Measurements from ENCODE around the gene DRP2. TPM values are rescaled to one million over a fixed set of nuclear protein-coding genes. Genes with fewer than 3 reads are reported as not detected.

The DRP2 gene
- total and polyA plus RNA-seq, 2 of the 13 experiments (the other 11 are each of a cell fraction or from before 2014, with no cell fraction given), result 0.04 to 0.07 TPM

- H3K4me1 ChIP-seq (ENCODE audit: insufficient read depth, low read length), result no peaks in the 10 kb centered on the region
- H3K79me2 ChIP-seq (ENCODE audit: insufficient read depth, low read length), result no peaks in the 10 kb centered on the region
- TF ChIP-seq MAFF (IDR thresholded peaks at IDR 0.05; ENCODE audit: low read depth, low read length) (peak; percentile 63), SMAD9 (CRISPR knock-in tag; IDR thresholded peaks at IDR 0.05) (no peak), TIGD3 (CRISPR knock-in tag; IDR thresholded peaks at IDR 0.05; ENCODE audit: borderline replicate concordance) (no peak), ZNF275 (CRISPR knock-in tag; IDR thresholded peaks at IDR 0.05; ENCODE audit: borderline replicate concordance) (no peak), RFXAP (CRISPR knock-in tag; IDR thresholded peaks at IDR 0.05; ENCODE audit: borderline replicate concordance) (no peak), ZNF468 (CRISPR knock-in tag; IDR thresholded peaks at IDR 0.05) (no peak), MAFK (conservative IDR thresholded peaks at IDR 0.05 in 1 of 2, IDR thresholded peaks at IDR 0.05 in 1 of 2; ENCODE audit: low read length in 2 of 2) (peak; percentile 35 to 72), MTERF4 (CRISPR knock-in tag; IDR thresholded peaks at IDR 0.05) (no peak)
- TF ChIP-seq, protein P1, sequence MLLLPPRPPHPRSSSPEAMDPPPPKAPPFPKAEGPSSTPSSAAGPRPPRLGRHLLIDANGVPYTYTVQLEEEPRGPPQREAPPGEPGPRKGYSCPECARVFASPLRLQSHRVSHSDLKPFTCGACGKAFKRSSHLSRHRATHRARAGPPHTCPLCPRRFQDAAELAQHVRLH (CRISPR knock-in tag; IDR thresholded peaks at IDR 0.05; ENCODE audit: borderline replicate concordance, low read depth), result no peak
- ATAC-seq (no peak), DNase-seq (ENCODE audit: low spot score) (no peak), FAIRE-seq (no peak)
- intact Hi-C loops (cut with micrococcal nuclease; ENCODE audit: unreplicated experiment), result no loop called here
- POLR2A ChIA-PET, result no interaction called here
- H3K27me3 ChIP-seq (ENCODE audit: control insufficient read depth in 1 of 2, insufficient read depth in 2 of 2, low read length in 2 of 2), result no peaks in the 10 kb centered on the region
- WGBS (ENCODE audit: low lambda C conversion rate), result 41% methylated on average over 3 of the region's 6 CpGs
- H2AFZ ChIP-seq (ENCODE audit: low read length), result no peak overlapping the region
- H3K36me3 ChIP-seq (replicated peaks in 1 of 2; ENCODE audit: control insufficient read depth in 1 of 2, insufficient read depth in 2 of 2, low read length in 2 of 2), result no peaks in the 10 kb centered on the region
- H4K20me1 ChIP-seq (ENCODE audit: insufficient read depth, low read length), result no peaks in the 10 kb centered on the region
- no peak overlapping the region for H3K4me2 ChIP-seq (ENCODE audit: low read depth, low read length)
- in situ Hi-C loops (cut with HindIII; ENCODE audit: extremely low pct_ligation_motif_present, low pct_unique_long_range_greater_than_20kb), result no loop called here
- no peak overlapping the region for H3K4me3 ChIP-seq (replicated peaks in 1 of 3; ENCODE audit: insufficient read depth in 1 of 3, low read depth in 2 of 3, low read length in 3 of 3)
- no TSS peak for BruUV-seq (replicated peaks)
- CTCF ChIA-PET (ENCODE audit: low intra/inter-chr PET ratio, low total read pairs), result no interaction called here
- H3K27ac ChIP-seq (ENCODE audit: extremely low read length, insufficient read depth, low read length), result no peak overlapping the region
- no peak overlapping the region for H3K9ac ChIP-seq (ENCODE audit: insufficient read depth, low read depth, low read length)
- no peaks in the 10 kb centered on the region for H3K9me3 ChIP-seq (ENCODE audit: low read length)
These were observed 54.6 kb downstream of the DRP2 start for GRCh38 chrX:101274198-101274597.
